Activated naive CD4-positive, alpha-beta T cell treated with anti-CD3 and anti-CD28 coated beads, Interleukin-2, amount 50 U/mL, for 24 hours (primary cell): Measurements from ENCODE around the gene SLC9A9.

Experiments
- H3K27ac Mint-ChIP-seq: one replicate; pipeline ENCODE4 v1.8.0; 2021; ENCODE audit warnings: mild to moderate bottlenecking, mixed read lengths
- H3K27me3 Mint-ChIP-seq: one replicate; pipeline ENCODE4 v1.8.0; 2021; ENCODE audit warnings: mixed read lengths
- H3K36me3 Mint-ChIP-seq: one replicate; pipeline ENCODE4 v1.8.0; 2021; ENCODE audit warnings: mixed read lengths
- H3K4me1 Mint-ChIP-seq: one replicate; pipeline ENCODE4 v1.8.0; 2021; ENCODE audit warnings: mixed read lengths
- H3K4me3 Mint-ChIP-seq: one replicate; pipeline ENCODE4 v1.8.0; 2021; ENCODE audit warnings: mild to moderate bottlenecking, mixed read lengths
- H3K9me3 Mint-ChIP-seq: one replicate; pipeline ENCODE4 v1.8.0; 2021; ENCODE audit warnings: mixed read lengths

SLC9A9 gene

DNA sequence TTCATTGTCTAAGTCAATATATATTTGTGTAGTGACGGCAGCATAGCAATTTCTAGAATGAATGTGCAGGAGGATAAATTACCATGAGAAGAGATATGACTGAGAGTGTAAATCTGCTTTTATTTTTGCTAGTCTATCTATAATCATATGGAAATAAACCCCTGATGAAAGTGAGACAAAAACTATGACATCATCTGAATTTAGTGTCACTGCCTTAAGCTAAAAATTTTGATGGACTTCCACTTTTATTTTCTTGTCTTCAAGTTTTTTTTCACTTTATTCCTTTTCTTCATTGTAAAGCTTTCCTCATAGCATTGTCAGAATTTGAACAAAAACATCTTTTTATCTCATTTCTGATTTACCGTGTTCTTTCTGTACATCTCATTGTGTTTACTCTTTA is 486.7 kb downstream of the SLC9A9 start:
- Mint-ChIP-seq H3K27ac (no peak overlapping the region), H3K27me3 (no peaks in the 10 kb centered on the region), H3K9me3 (no peaks in the 10 kb centered on the region), H3K4me1 (peaks cover 42% of the 10 kb centered on the region), H3K36me3 (peaks cover 4% of the 10 kb centered on the region), H3K4me3 (no peak overlapping the region)

DNA sequence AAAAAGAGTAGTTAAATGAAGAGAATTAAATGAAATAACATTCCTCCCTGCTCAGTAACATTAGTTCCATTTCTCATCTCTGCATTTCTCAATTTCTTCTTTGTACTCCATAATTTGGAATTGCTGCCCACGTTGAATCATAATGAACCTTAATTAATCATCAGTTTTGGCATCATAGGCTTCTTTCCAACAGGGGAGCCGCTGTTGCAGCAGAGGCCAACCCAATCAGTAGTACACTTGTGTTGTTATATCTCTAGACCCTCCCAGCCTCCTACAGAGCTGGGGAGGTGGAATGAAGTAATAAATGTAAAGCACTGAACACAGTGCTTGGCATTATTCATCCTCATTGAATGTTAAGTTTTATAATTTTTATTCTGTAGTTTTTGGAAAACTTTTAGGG is 488.0 kb downstream of the SLC9A9 start:
- H3K27ac Mint-ChIP-seq = no peak overlapping the region
- H3K27me3 Mint-ChIP-seq = no peaks in the 10 kb centered on the region
- peaks cover 42% of the 10 kb centered on the region for H3K4me1 Mint-ChIP-seq
- peaks cover 4% of the 10 kb centered on the region for H3K36me3 Mint-ChIP-seq
- H3K4me3 Mint-ChIP-seq = no peak overlapping the region
- no peaks in the 10 kb centered on the region for H3K9me3 Mint-ChIP-seq

DNA sequence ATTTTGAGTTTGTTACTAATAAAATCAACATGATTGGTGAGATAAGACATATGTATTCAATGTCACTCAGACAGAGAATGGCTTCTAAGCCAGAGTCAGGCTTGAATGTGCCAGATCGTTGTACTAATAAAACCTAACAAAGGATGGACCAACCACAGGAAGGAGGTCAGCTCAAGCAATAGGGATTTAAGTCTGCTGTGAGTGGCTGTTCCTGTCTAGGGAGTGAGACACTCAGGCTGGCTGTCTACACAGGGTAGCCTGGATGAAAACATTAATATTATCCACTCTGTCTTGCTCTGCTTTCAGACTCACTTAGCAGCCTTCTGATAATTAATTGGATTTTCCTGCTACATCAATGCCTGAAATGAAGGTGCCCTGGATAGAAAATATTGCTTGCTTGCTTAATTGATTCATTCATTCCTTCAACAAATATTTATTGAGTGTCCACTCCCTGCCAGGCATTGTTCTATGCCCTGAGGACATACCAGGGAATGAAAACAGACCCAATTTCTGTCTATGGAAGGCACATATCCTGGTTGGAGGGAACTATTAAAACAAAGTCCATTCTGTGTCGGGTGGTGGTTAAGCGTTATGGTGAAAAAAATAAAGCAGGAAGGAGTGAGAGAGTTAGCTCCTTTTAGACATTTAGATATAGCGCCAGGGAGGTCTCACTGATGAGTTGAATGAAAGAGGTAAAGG is 489.3 kb downstream of the SLC9A9 start:
- Mint-ChIP-seq H3K36me3 (peaks cover 4% of the 10 kb centered on the region), H3K27me3 (no peaks in the 10 kb centered on the region), H3K27ac (no peak overlapping the region), H3K9me3 (no peaks in the 10 kb centered on the region), H3K4me3 (no peak overlapping the region), H3K4me1 (peaks cover 36% of the 10 kb centered on the region)

DNA sequence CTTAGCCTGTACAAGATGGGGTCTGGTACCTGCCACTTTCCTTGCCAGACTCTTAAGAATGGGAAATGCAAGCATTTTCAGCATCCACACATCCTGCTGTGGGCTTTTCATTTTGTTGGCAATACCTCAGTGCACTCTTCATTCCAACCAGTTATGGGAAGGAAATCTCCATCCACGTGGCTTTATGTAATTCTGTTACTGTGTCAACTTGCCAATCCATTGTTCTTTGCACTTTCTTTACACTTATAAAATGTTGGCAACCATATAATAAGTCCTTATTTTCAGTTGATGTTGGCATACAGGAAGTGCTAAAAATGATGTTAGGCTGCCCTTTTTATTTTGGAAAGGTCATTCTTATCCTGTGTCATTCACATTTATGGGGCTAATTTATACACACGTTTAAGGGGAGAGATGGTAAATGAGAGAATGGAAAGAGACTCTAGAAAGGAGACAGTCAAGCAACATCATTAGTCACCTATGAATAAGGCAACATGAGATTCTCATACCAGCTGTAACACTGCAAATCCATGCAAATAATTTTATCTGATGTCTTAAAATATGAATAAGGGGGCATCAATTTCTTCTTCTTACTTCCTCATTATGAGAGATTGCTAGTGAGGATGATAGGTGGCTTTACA is 490.0 kb downstream of the SLC9A9 start:
- no peaks in the 10 kb centered on the region for H3K27me3 Mint-ChIP-seq
- H3K9me3 Mint-ChIP-seq = no peaks in the 10 kb centered on the region
- H3K27ac Mint-ChIP-seq = no peak overlapping the region

DNA sequence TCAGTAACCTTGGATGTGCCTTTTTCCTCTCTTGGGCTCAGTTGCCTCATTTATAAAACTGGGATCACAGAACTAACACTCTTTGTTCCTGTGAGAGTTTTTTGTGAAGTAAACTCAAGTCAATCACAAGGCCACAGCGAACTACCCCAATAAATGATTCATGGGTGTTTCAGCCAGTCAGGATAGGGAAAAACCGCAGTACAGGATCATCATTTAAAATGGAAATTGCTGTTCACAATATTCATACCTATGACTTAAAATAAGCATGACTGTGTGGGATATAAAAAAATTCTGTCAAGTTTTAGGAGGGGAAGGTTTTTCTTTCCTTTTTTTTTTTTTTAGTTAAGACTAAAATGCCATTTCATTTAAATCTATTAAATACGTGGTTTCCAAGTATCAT is 490.6 kb downstream of the SLC9A9 start:
- Mint-ChIP-seq H3K27ac (no peak overlapping the region), H3K27me3 (no peaks in the 10 kb centered on the region), H3K4me1 (peaks cover 28% of the 10 kb centered on the region), H3K9me3 (no peaks in the 10 kb centered on the region), H3K4me3 (no peak overlapping the region), H3K36me3 (peaks cover 4% of the 10 kb centered on the region)

More for the DNA sequence above, 490.0 kb downstream of the SLC9A9 start:
- H3K4me3 Mint-ChIP-seq = no peak overlapping the region
- peaks cover 29% of the 10 kb centered on the region for H3K4me1 Mint-ChIP-seq
- H3K36me3 Mint-ChIP-seq = peaks cover 4% of the 10 kb centered on the region

DNA sequence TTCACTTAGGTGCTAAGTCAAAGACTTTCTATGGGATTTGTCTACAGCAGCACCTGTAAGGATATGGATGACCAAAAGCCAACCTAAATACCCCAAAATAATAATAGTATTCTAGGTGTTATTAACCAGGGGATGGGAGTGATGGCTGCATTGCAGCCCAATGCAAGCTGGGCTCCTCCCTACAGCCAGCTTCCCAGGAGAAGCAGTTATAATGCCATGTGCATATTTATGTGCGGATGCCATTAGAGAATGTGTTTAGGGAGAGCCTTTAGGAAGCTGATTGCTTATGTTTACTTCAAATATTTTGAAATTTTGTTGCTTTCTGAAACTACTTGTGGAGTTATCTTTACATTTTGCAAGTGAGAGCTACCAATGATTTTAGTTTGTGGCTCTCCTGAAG is 491.4 kb downstream of the SLC9A9 start:
- Mint-ChIP-seq H3K4me1 (peaks cover 22% of the 10 kb centered on the region), H3K27ac (no peak overlapping the region), H3K9me3 (no peaks in the 10 kb centered on the region), H3K27me3 (no peaks in the 10 kb centered on the region), H3K36me3 (peaks cover 1% of the 10 kb centered on the region), H3K4me3 (no peak overlapping the region)

DNA sequence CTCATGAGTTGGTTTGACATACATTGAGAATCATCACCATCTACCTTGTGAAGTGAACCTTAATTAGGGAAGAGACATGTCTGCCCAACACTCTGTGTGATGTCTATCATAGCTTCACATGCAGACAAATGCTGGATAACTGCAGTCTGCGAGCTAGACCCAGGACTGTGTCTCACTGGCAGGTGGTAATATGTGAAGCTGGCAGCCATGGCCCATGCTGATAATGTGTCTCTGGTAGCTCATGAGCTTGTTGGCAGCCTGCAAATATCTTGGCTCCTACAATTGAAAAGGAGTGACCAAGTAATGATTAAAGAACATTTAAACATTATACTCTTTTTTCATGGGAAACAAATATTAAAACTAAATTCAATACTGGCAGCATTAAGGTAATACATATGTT is 493.9 kb downstream of the SLC9A9 start:
- Mint-ChIP-seq H3K27ac (no peak overlapping the region), H3K9me3 (no peaks in the 10 kb centered on the region)

DNA sequence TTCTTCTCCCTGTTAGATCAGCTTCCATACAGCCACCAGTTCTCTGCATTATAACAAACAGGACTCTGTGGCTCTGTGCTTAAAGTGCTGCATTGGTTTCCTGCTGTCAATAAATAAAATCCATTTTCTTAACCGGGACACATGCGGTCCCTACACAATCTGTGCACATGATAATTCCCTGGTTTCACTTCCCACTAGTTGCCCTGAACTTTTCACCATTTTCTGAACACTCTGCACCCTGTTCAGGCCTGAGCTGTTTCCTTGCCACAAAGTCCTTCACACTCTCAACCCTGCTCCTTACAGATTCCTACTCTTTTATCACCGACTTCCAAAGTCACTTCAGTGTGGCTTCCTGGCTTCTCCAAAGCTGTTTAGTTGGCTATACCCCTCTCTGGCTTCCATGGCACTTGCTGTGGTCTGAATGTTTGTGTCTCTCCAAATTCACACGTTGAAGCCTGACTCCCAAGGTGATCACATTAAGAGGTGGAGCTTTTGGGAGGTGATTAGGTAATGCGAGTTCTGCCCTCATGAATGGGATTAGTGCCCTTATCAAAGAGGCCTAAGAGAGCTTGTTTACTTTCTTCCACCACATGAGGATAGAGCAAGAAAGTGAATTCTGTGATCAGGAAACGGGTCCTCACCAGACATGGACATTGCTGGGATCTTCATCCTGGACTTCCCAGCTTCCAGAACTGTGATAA is 495.3 kb downstream of the SLC9A9 start:
- Mint-ChIP-seq H3K27me3 (no peaks in the 10 kb centered on the region), H3K4me3 (no peak overlapping the region), H3K36me3 (peaks cover 1% of the 10 kb centered on the region), H3K9me3 (no peaks in the 10 kb centered on the region), H3K27ac (no peak overlapping the region), H3K4me1 (peaks cover 42% of the 10 kb centered on the region)

More for the DNA sequence above, 493.9 kb downstream of the SLC9A9 start:
- H3K36me3 Mint-ChIP-seq = peaks cover 1% of the 10 kb centered on the region
- H3K4me1 Mint-ChIP-seq = peaks cover 37% of the 10 kb centered on the region
- no peak overlapping the region for H3K4me3 Mint-ChIP-seq
- no peaks in the 10 kb centered on the region for H3K27me3 Mint-ChIP-seq

DNA sequence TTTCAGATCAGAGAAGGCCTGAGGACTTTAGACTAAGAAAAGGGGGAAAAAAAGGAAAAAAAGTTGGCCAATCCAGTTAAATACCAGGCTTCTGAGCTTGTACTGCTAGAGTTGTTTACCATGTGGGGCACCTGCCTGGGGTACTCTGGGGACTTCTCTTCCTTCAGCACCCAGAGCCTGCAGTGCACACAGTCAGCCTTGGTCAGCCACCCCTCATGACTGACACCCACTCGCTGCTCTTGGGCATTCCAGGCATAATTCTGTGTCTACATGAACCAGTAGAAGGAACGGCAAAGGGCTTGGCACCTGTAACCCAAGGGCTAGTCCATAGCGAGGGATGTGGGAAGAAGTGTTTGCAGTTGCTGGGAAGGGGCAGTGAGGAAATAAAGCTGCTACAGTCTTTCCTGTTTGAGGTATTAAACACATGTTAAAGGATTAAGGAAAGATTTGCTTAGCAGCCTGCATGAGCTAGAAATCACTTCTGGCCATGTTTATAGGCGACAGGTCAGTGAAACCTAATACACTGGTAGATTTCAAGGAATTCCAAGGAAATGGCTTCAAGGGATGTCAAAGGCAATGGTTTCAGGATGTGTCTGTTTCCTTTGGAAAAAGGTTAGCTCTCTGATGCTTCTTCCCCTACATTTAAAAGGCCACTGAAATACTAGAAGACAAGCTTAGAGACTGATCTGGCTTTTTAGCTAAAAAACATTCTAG is 496.2 kb downstream of the SLC9A9 start:
- Mint-ChIP-seq H3K4me1 (peaks cover 50% of the 10 kb centered on the region), H3K27ac (no peak overlapping the region), H3K9me3 (no peaks in the 10 kb centered on the region), H3K4me3 (no peak overlapping the region), H3K36me3 (no peaks in the 10 kb centered on the region), H3K27me3 (no peaks in the 10 kb centered on the region)

DNA sequence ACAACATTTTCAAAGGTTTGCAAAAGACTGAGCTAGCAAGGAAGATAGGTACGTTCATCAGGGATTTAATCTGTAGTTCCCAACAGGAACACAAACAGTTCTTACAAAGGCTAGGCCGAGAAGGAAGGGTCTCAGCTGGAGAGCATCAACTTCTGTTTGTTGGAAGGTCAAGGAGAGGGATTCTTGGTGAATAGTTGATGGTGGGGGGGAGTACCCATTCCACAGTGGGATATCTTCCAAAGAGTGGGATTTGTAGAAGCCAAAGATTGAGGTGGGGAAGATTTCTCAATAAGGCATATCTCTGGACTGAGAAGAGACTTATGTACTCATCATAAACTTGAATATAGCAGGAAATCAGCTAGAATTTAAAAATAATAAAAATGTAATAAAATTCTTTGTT is 496.9 kb downstream of the SLC9A9 start:
- Mint-ChIP-seq H3K27ac (no peak overlapping the region), H3K9me3 (no peaks in the 10 kb centered on the region), H3K4me1 (peaks cover 53% of the 10 kb centered on the region), H3K36me3 (no peaks in the 10 kb centered on the region), H3K4me3 (no peak overlapping the region), H3K27me3 (no peaks in the 10 kb centered on the region)

DNA sequence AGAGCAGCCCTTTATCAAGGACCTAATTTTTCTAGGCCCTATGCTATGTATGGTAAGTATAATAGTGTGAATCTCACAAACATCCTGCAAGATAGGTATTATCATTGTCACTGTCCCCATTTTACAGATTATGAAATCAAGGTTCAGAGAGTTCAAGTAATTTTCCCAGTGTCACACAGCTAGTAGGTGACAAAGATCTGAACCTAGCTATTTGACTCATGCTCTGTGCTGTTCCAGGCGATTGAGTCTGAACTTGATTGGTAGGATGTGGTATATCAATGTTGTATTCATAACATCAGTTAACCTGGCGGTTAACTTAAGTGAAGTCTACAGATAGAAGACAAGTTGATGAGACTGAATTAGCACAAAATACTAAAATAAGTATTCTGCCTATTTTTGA is 498.8 kb downstream of the SLC9A9 start:
- Mint-ChIP-seq H3K4me3 (no peak overlapping the region), H3K9me3 (no peaks in the 10 kb centered on the region), H3K36me3 (peaks cover 4% of the 10 kb centered on the region), H3K27me3 (no peaks in the 10 kb centered on the region), H3K4me1 (peaks cover 66% of the 10 kb centered on the region), H3K27ac (no peak overlapping the region)

DNA sequence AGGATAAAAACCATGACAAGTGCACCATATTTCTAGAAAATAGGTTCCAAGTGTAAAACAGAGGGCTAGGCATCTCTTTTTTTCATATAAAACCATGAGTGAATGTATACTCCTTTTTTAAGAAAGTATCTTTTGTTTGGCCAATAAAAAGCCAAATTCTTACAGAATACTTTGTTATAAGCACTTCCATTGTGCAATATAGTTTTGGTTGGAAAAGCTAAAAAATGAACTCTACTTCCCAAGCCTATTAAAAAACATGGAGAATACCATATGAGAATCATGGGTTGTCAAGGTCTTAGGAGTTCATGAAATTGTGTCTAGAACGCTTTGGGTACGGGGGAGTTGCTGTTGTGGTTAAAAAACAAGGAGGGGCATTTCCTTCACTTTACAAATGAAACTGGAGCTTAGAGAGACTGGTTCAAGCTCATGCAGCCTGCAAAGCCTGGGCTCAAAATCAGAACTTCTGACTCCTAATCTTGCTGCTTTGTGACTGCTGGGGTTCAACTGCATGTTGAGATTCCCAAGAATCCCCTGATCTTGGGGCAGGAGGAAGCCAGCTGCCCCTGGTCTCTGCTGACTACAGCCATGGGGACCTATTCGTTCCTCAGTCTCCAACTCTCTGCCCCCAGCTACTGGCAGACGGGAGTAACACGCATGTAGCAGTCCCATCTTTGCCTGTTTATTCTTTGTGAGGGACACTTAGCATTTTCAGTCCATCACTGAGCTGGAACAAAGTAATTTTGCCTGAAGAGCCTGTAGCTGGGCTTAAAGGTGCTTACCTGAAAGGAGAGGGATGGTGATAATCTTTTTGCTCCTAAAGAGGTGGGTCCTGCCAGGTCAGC is 499.6 kb downstream of the SLC9A9 start:
- Mint-ChIP-seq H3K4me3 (peak overlapping the region; percentile 41), H3K36me3 (peaks cover 4% of the 10 kb centered on the region), H3K9me3 (no peaks in the 10 kb centered on the region), H3K4me1 (peaks cover 68% of the 10 kb centered on the region), H3K27ac (no peak overlapping the region), H3K27me3 (no peaks in the 10 kb centered on the region)

DNA sequence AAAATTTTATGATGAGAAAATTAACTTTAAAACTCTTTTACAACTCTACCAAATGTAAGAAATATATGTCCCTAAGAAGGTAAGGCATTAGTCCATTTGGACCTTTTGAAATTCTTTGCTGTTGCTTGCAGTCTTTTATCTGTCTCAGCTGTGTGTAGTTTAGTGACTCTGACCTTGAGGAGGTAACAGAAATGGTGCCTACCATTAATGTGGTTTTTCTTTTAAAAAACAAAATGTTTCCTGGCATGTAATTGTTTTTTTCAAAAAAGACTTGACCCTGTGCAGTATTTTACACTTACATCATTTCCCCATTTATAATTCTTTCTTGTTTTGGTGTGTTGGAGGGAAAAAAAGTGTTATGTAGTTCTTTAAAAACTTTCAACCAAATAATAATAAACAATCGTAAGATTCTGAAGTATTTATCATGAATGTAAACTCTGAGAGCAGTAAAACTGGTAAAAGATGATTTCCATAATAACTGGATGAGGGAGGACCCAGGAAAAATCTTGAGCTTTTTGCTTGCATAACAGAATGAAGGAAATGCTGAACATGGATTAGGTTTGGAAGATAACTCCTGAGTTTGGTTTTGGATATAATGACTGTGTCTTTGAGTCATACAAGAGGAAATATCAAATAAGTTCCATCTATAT is 503.6 kb downstream of the SLC9A9 start:
- peaks cover 46% of the 10 kb centered on the region for H3K4me1 Mint-ChIP-seq

DNA sequence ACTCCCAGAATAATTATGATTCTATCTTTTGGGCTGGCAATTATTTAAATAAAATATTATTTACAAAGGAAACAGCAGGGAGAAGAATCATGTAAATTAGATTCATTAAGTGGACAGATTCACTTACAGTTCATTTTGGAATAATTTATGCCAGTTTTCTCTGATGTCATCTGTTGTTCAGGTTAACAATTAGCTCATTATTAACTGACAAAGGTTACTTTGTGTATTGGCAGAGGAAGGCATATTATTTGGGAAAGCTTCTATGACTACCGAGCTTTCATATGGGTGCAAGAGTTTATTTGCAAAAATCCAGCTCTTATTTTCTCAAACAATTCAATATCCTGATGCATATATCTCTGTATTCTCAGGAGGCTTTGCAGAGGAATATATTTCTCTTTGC is 504.3 kb downstream of the SLC9A9 start:
- H3K27me3 Mint-ChIP-seq = no peaks in the 10 kb centered on the region
- peaks cover 39% of the 10 kb centered on the region for H3K4me1 Mint-ChIP-seq
- no peak overlapping the region for H3K4me3 Mint-ChIP-seq
- H3K27ac Mint-ChIP-seq = no peak overlapping the region
- H3K9me3 Mint-ChIP-seq = no peaks in the 10 kb centered on the region
- peaks cover 6% of the 10 kb centered on the region for H3K36me3 Mint-ChIP-seq

More for the DNA sequence above, 503.6 kb downstream of the SLC9A9 start:
- Mint-ChIP-seq H3K36me3 (peaks cover 6% of the 10 kb centered on the region), H3K9me3 (no peaks in the 10 kb centered on the region), H3K27me3 (no peaks in the 10 kb centered on the region), H3K4me3 (no peak overlapping the region), H3K27ac (no peak overlapping the region)
